ENCODE measurements around the gene AP5M1. TPM values are rescaled to one million over a fixed set of nuclear protein-coding genes. Genes with fewer than 3 reads are reported as not detected.
"Not testable (repeated sequence)": the region's sequence is repeated elsewhere in the genome, so short reads cannot be mapped to it uniquely, and the experiment has no call there.

The AP5M1 gene
- total RNA-seq, 4 donors from 2014 or later, result 37.8 to 51.8 (median 44.6) TPM

DNA sequence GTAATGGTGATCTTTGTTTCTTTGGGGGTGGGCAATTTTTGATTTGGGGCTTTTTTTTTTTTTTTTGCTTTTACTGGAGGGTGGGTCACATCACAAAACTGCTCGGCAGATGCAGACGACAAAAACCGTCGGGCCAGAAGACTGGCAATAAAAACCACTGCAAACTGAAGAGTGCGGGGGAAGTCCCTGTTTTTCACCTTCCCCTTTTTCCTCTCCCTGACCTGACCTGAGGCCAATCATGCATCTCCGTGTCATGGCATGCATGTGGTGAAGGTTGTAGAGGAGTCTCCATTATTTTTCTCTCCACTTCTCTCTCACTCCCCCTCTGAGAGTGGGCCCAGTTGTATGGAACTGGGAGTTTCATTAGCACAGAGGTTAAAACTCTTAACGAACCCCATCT lies 57.5 kb downstream of the AP5M1 start:
- Histone ChIP-seq H3K27ac (no peak overlapping the region), H3K4me1 (no peaks in the 10 kb centered on the region), H3K9me3 (no peaks in the 10 kb centered on the region), H3K27me3 (no peaks in the 10 kb centered on the region), H3K36me3 (no peaks in the 10 kb centered on the region), H3K4me3 (replicated peaks in 1 of 3) (no peak overlapping the region)
- TF ChIP-seq, protein P1, sequence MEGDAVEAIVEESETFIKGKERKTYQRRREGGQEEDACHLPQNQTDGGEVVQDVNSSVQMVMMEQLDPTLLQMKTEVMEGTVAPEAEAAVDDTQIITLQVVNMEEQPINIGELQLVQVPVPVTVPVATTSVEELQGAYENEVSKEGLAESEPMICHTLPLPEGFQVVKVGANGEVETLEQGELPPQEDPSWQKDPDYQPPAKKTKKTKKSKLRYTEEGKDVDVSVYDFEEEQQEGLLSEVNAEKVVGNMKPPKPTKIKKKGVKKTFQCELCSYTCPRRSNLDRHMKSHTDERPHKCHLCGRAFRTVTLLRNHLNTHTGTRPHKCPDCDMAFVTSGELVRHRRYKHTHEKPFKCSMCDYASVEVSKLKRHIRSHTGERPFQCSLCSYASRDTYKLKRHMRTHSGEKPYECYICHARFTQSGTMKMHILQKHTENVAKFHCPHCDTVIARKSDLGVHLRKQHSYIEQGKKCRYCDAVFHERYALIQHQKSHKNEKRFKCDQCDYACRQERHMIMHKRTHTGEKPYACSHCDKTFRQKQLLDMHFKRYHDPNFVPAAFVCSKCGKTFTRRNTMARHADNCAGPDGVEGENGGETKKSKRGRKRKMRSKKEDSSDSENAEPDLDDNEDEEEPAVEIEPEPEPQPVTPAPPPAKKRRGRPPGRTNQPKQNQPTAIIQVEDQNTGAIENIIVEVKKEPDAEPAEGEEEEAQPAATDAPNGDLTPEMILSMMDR (IDR thresholded peaks at IDR 0.05), result no peak
- TF ChIP-seq POLR2A (IDR thresholded peaks at IDR 0.05), result no peak
- no peak for DNase-seq
- 80 to 89% methylated on average over 7 of the region's 7 CpGs for WGBS, 2 donors
- intact Hi-C loops (cut with DNase I), result no loop called here

DNA sequence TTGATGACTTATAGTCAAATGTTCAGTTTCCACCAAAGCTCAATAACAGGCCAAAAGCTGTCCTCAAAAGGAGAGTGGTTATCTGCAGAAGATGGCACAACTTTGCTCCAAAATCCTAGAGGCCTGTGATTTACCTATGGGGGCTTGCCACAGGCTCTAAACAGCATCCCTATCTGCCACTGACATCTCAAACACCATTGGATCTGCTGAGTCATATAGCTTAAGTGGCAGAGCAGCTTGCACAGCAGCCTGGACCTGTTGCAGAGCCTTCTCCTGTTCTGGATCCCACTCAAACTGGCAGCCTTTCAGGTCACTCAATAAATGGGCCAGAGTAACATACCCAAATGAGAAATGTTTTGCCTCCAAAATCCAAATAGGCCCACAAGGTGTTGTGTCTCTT lies 61.1 kb downstream of the AP5M1 start:
- TF ChIP-seq POLR2A (IDR thresholded peaks at IDR 0.05), result no peak
- TF ChIP-seq, protein P1 (IDR thresholded peaks at IDR 0.05), result no peak
- DNase-seq, result no peak
- Histone ChIP-seq H3K27ac (no peak overlapping the region), H3K4me1 (no peaks in the 10 kb centered on the region), H3K4me3 (replicated peaks in 1 of 3) (no peak overlapping the region), H3K9me3 (no peaks in the 10 kb centered on the region), H3K36me3 (no peaks in the 10 kb centered on the region), H3K27me3 (no peaks in the 10 kb centered on the region)
- intact Hi-C loops (cut with DNase I), result no loop called here

DNA sequence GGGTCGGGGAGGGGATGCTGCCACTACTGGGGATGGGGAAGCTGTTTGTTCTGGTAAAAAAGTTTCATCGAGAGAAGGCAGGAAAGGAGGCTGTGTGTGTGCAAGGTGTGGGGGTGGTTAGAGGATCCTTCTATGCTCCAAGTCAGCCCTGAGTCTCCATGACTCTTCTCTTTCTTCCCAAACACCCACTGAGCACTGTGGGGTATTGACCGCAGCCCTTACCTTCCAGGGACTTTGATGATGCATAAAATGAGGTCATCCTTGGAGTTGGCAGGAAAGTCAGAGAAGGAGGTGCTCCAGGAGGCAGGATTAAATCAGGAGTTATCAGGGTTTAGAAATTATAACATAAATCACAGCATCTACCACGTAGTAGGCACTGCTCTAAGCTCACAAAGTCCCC lies 63.7 kb downstream of the AP5M1 start:
- H3K27me3 ChIP-seq; intact Hi-C loops (cut with DNase I); H3K36me3 ChIP-seq; DNase-seq; H3K27ac ChIP-seq; H3K4me3 ChIP-seq (replicated peaks in 1 of 3); H3K4me1 ChIP-seq; H3K9me3 ChIP-seq: not testable (repeated sequence)
- WGBS, 2 donors, result 85 to 91% methylated on average over 4 of the region's 4 CpGs

DNA sequence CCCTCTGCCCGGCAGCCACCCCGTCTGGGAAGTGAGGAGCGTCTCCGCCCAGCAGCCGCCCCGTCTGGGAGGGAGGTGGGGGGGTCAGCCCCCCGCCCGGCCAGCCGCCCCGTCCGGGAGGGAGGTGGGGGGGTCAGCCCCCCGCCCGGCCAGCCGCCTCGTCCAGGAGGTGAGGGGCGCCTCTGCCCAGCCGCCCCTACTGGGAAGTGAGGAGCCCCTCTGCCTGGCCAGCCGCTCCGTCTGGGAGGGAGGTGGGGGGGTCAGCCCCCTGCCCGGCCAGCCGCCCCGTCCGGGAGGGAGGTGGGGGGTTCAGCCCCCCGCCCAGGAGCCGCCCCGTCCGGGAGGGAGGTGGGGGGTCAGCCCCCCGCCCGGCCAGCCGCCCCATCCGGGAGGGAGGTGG lies 65.0 kb downstream of the AP5M1 start:
- DNase-seq; H3K36me3 ChIP-seq; H3K4me1 ChIP-seq; H3K9me3 ChIP-seq; H3K27me3 ChIP-seq; H3K4me3 ChIP-seq (replicated peaks in 1 of 3); intact Hi-C loops (cut with DNase I); H3K27ac ChIP-seq: not testable (repeated sequence)
- 93 to 96% methylated on average over 4 to 6 of the region's 31 CpGs for WGBS, 2 donors

DNA sequence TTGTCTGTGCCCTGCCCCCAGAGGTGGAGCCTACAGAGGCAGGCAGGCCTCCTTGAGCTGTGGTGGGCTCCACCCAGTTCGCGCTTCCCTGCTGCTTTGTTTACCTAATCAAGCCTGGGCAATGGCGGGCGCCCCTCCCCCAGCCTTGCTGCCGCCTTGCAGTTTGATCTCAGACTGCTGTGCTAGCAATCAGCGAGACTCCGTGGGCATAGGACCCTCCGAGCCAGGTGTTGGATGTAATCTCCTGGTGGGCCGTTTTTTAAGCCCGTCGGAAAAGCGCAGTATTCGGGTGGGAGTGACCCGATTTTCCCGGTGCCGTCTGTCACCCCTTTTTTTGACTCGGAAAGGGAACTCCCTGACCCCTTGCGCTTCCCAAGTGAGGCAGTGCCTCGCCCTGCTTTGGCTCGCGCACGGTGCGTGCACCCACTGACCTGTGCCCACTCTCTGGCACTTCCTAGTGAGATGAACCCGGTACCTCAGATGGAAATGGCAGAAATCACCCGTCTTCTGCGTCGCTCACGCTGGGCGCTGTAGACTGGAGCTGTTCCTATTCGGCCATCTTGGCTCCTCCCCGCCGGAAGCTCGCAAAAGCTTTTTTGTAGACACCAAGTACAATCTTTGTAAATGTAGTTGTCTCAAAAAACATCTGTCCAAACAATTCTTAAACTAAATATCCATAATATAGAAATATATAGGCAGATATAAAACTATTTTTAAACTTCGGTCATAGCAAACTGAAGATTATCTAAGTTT lies 75.0 kb downstream of the AP5M1 start:
- H3K4me1 ChIP-seq; H3K27ac ChIP-seq; H3K36me3 ChIP-seq; DNase-seq; intact Hi-C loops (cut with DNase I); H3K9me3 ChIP-seq; H3K27me3 ChIP-seq; H3K4me3 ChIP-seq (replicated peaks in 1 of 3): not testable (repeated sequence)
- WGBS, 2 donors, result 72 to 76% methylated on average over 33 to 34 of the region's 34 CpGs

DNA sequence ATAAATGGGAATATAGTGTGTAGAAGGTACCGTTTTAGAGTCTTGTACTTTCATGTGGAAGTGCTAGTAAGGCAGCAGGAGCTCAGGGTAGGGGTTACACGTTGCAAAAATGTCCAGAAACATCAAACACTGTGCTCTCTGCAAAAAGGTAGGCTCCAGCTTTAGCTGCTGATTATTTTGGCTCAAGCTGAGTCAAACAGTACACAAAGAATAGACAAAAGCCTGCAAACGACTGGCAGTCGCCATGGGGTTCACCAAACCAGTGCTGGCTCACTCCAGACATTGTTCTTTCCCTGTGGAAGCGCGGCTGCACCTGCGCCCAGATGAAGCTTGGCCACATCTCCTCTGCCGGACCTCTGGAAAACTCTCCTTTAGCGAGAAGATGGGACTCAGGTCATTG lies 76.3 kb downstream of the AP5M1 start:
- Histone ChIP-seq H3K27ac (no peak overlapping the region), H3K36me3 (no peaks in the 10 kb centered on the region), H3K4me1 (no peaks in the 10 kb centered on the region), H3K27me3 (no peaks in the 10 kb centered on the region), H3K9me3 (no peaks in the 10 kb centered on the region), H3K4me3 (replicated peaks in 1 of 3) (no peak overlapping the region)
- intact Hi-C loops (cut with DNase I), result no loop called here
- 85 to 86% methylated on average over 9 of the region's 9 CpGs for WGBS, 2 donors
- TF ChIP-seq, protein P1 (IDR thresholded peaks at IDR 0.05), result no peak
- TF ChIP-seq POLR2A (IDR thresholded peaks at IDR 0.05), result no peak
- no peak for DNase-seq
